ENCODE data around the gene PMP22.

DNA sequence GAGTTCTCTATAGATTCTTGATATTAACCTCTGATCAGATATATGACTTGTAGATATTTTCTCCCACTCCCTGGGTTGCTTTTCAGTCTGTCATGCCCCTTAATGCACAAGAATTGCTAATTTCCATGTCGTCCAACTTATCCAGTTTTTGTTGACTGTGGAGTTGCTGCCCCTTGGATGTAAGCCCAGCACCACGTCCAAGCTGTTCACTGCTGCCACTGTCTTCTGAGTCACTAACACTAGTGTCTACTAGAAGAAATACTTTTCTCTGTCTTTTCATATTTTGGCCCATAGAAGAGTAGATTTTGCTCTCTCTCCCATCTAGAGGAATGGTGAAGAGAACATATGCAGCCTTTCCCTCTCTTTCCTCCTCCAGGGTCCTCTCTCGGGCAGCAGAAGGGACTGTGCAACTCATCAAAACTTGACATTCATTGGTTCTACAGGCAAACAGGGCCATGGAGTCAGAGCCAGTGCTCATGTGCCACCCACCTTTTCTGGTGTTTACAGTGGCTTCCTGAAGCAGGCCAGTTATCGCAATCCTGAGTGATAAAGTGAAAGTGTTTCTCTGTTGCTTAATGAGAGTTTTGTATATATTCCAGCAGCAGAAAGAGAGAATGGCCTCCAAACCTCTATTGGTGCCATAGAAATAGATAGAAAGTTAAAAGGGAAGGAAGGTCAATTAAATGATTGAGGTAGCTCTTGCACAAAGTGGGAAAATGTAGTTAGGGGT lies 22.6 kb upstream of the PMP22 start:
- TF ChIP-seq POLR2A (IDR thresholded peaks at IDR 0.05) (no peak), CTCF (IDR thresholded peaks at IDR 0.05) (no peak)
